Fibroblast of peridontal ligament (primary cell): ENCODE results near the gene DHRSX.
"Not testable (repeated sequence)": the region's sequence is repeated elsewhere in the genome, so short reads cannot be mapped to it uniquely, and the experiment has no call there.

Experiments used
- DNase-seq: peaks from one replicate; pipeline ENCODE4 v3.0.0-alpha.2; 2010; ENCODE audit errors: extremely low read depth

DHRSX gene

GRCh38 chrX:2425286-2426071 is 75.3 kb downstream of the DHRSX start:
- DNase-seq = peak; percentile 45

DNA sequence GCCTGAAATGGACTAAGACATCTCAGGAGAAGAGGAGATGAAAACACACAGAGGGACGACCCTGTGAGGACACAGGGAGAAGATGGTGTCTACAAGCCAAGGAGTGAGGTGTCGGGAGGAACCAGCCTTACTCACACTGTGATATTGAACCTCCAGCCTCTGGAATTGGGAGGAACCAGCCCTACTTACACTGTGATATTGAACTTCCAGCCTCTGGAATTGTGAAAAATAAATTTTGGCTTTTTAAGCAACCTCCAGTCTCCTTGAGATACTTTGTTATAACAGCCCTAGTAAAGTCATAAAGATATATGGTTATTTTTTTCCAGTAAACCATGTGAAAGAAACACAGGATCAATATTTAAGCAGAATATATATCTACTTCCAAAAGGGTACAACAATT is 76.5 kb downstream of the DHRSX start:
- no peak for DNase-seq

DNA sequence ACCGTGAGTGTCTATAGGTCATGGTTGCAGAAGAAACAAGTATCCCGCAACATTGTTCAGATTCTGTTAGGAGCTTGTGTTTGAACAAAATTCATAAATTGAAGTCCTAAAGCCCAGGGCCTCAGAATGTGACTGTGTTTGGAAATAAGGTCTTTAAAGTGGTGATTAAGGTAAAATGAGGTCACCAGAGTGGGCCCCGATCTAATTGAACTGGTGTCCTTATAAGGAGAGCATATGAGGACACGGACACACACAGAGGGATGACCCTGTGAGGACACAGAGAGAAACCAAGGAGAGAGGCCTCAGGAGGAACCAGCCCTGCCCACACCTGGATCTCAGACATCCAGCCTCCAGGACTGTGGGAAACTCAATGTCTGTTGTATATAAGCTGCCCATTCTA is 76.9 kb downstream of the DHRSX start:
- no peak for DNase-seq

DNA sequence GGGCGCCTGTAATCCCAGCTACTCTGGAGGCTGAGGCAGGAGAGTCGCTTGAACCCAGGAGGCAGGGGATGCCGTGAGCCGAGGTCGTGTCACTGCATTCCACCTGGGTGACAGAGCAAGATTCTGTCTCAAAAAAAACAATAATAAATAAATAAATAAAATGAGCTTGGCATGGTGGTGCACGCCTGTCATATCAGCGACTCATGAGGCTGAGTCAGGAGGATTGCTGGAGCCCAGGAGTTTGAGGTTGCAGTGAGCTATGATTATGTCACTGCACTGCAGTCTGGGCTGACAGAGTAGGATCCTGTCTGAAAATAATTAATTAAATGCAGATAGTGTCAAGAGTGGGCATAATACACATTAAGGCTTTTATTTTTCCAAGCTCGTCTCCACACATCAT is 77.5 kb downstream of the DHRSX start:
- peak; percentile 10 for DNase-seq

GRCh38 chrX:2419418-2419817 is 81.4 kb downstream of the DHRSX start:
- DNase-seq = not testable (repeated sequence)

GRCh38 chrX:2418000-2418399 is 82.8 kb downstream of the DHRSX start:
- no peak for DNase-seq

GRCh38 chrX:2416851-2417604 is 83.7 kb downstream of the DHRSX start:
- DNase-seq = no peak

DNA sequence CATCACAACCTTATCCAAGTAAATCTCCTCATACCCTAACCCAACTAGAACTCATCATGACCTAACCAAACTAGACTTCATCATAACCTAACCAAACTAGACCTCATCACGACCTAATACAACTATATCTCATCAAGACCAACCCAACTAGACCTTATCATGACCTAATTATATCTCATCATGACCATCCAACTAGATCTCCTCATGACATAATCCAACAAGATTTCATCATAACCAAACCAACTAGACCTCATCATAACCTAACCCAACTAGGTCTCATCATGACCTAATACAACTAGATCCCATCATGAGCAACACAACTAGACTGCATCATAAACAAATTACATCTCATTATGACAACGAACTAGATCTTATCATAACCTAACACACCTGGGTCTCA is 86.4 kb downstream of the DHRSX start:
- no peak for DNase-seq

- no peak for DNase-seq
Observed at GRCh38 chrX:2413969-2414368, 86.8 kb downstream of the DHRSX start.

DNA sequence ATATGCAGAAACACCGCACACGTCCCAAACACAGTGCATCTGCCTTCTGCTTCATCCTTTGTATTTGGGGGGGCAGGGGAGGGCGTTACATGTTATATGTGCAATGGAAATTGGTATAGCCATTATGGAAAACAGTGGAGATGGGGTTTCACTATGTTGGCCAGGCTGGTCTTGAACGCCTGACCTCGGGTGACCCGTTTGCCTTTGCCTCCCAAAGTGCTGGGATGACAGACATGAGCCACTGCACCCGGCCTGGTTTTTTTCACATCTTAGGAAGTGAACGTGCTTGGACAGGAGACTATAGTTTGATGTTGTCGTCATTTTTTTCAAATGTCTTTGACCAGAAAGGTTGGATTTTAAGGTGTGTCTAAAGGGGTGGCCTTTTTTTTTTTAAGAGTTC is 88.6 kb downstream of the DHRSX start:
- DNase-seq = no peak

- DNase-seq = no peak
Observed at GRCh38 chrX:2410279-2411020, 90.3 kb downstream of the DHRSX start.

DNA sequence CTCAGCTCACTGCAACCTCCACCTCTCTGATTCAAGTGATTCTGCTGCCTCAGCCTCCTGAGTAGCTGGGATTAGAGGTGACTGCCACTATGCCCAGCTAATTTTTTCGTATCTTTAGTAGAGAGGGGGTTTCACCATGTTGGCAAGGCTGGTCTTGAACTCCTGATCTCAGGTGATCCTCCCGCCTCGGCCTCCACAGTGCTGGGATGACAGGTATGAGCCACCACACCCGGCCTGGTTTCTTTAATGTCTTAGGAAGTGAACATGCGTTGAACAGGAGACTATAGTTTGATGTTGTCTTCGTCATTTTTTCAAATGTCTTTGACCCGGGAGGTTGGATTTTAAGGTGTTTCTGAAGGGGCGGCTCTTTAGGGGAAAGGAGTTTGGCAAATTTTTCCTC is 91.0 kb downstream of the DHRSX start:
- no peak for DNase-seq

- DNase-seq = no peak
Observed at GRCh38 chrX:2408856-2409255, 91.9 kb downstream of the DHRSX start.

- DNase-seq = no peak
Observed at GRCh38 chrX:2406891-2407518, 93.8 kb downstream of the DHRSX start.

DNA sequence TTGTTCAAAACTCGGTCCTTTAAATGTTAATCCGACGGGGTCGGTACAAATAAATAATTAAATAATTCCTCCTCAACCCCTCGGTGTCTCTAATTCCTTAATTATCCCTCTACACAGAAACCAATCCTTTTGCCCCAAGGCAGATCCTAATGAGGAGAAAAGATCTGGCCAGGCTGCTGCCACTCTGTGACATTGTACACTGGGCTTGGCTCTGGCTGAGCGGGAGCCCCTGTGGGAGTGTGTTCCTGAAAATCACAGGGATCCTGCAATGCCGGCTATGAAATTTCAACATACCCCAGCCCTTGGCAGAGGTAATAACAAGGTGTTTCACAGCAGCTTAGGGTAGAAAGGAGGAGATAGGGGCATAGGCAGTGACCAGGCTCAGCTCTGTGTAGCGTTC is 96.0 kb downstream of the DHRSX start:
- DNase-seq = no peak

DNA sequence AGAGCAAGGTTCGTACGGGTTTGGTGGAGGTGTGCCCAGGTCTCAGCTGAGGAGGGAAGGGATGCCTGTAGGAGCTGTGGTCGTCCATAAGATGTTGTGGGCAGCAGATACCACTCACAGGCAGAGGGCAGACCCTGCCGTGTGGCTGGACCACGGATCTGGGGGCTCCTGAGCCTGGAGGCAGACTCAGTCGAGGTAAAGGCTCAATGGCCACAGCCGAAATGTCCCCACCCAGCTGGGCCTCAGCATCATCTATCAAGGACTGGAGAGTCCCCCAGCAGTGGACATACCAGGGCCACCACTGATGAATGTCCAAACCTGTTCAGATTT is 98.5 kb downstream of the DHRSX start:
- no peak for DNase-seq

DNA sequence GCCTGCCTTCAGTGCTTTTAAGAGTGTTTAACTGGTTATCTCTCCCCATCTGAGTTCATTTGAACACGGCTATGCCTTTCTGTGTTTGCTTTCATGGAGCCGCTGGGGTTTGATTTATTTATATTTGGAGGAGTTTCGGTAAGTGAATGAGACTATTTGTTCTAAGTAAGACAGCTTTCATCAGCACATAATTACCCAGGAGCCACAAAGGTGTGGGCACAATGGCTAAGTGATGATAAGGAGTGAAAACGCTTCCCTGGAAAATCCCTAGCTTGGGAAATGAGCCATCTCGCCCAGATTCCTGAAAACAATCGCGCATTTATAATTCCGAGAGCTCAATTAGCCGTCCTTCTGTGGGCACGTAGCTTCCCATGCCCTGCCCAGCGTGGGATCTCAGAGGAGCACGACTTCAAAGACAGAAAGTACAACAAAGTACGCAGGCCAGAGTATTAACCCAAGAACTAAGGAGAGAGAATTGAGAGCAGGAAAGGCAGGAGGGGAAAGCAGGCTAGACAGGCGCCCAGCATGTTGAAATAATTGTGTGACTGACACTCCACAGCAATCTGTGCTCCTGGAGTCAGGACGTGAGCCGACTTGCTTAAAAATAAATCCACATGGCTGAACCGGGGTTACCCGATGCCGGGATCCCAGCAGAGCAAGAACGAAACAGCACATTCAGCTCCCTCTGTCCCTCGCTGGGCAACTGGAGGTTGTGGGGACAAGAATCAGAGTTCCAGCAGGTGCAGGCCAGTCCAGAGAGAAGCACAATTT is 99.0 kb downstream of the DHRSX start:
- DNase-seq = peak; percentile 30

GRCh38 chrX:2401201-2401589 is 99.6 kb downstream of the DHRSX start:
- DNase-seq = peak; percentile 5

DNA sequence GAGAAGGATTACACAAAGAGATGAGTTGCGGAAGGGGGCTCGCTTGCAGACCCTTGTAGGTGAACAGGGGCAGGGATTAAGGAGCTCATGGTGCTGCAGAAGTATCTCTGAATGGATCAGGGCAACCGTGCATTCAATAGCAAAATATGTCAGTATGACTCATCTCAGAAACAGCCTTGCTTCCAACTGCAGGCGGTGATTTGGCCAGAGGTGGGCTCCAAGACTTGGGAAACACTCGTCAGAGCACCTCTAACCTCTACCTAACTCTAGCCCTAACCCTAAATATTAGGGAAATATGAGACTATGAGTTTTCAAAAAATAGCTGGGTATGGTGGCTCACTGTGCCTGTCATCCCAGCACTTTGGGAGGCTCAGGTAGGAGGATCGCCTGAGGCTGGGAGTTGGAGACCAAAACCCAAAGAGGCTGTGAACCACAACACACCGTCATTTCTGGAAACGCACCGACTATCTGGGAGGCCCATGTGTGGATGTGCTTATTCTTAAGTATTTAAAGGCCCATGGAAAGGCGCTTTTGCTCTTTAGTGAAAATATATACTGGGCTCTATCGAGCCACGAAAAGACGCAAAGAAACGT is 102.6 kb downstream of the DHRSX start:
- peak; percentile 57 for DNase-seq

DNA sequence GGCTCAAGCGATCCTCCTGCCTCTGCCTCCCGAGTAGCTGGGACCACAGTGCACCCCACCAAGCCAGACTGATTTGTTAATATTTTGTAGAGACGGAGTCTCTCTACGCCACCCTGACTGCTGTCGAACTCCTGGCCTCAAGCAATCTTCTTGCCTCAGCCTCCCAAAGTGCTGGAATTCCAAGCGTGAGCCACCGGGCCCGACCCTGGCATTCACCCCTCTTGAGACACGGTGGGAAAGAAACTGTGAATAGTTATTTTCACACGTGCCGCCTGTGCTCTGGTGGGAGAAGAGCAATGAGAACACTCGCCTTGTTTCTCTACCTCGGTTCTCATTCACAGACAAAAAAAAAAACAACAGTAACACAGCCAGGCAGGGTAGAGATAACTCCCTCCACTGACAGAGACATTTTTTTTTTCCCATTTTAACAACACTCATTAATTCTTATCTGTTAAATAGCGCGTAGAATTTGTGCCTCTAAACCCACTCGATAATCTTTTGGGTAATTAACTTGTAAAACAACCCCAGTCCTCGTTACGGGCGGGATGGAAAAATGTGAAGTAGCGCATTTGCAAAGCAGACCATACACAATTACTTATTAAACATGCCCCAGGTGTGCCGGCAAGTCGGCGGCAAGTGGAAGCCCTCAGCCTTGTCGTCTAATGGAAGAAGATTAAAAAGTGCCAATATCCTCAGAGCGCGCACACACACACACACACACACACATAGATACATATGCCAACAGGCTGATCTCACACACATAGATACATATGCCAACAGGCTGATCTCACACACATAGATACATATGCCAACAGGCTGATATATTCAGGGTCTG is 103.3 kb downstream of the DHRSX start:
- DNase-seq = no peak
